Brain microvascular endothelial cell (primary cell): ENCODE measurements around the gene MX2.

Source experiments
- DNase-seq: peaks from one replicate; pipeline ENCODE4 v3.0.0-alpha.2; 2020
- H3K27ac ChIP-seq: fragments of 250-450 bp; sonication (Bioruptor Pico); 2 replicates; pipeline ENCODE4 v1.5.1; 2020; ENCODE audit warnings: mild to moderate bottlenecking, moderate library complexity
- H3K27me3 ChIP-seq: fragments of 250-450 bp; sonication (Bioruptor Pico); replicated peaks from 2 replicates; pipeline ENCODE4 v1.5.1; 2020; ENCODE audit warnings: mild to moderate bottlenecking
- H3K36me3 ChIP-seq: fragments of 250-450 bp; sonication (Bioruptor Pico); replicated peaks from 2 replicates; pipeline ENCODE4 v1.5.1; 2020; ENCODE audit warnings: mild to moderate bottlenecking
- H3K4me3 ChIP-seq: 2 replicates; pipeline ENCODE4 v1.5.1; 2011; ENCODE audit warnings: low read depth, mild to moderate bottlenecking, control low read depth, low read length, moderate library complexity
- CTCF ChIP-seq: IDR thresholded peaks from 2 replicates; pipeline ENCODE4 v1.5.1; 2011; ENCODE audit warnings: low read depth, mild to moderate bottlenecking, moderate library complexity, low read length, control low read depth, inconsistent platforms; ENCODE audit errors: missing control alignments
- in situ Hi-C: cut with HindIII; loops from 2 replicates; pipeline ENCODE4 v1.10.0; 2017; ENCODE audit warnings: low sequenced_read_pairs, low pct_ligation_motif_present

Gene MX2

GRCh38 chr21:41458559-41458958 lies 96.7 kb downstream of the MX2 start:
- no peak for TF ChIP-seq CTCF
- in situ Hi-C loops, result no loop called here

More at GRCh38 chr21:41458559-41458958, 96.7 kb downstream of the MX2 start:
- Histone ChIP-seq H3K4me3 (no peak overlapping the region), H3K27ac (no peak overlapping the region), H3K27me3 (no peaks in the 10 kb centered on the region), H3K36me3 (no peaks in the 10 kb centered on the region)
- DNase-seq, result no peak
